GM12872 (cell line): ENCODE results near the gene HES1.

ENCODE experiments used
- CTCF ChIP-seq: IDR thresholded peaks from 3 replicates; pipeline ENCODE4 v1.5.1; 2011; ENCODE audit warnings: low read depth, mild to moderate bottlenecking, low read length, moderate library complexity; ENCODE audit not compliant: insufficient read depth

HES1 gene

GRCh38 chr3:194092881-194093301, 43.1 kb upstream of the HES1 start:
- no peak for TF ChIP-seq CTCF

- TF ChIP-seq CTCF = no peak
Measured at GRCh38 chr3:194093842-194094241, 42.1 kb upstream of the HES1 start.

- TF ChIP-seq CTCF = no peak
Measured at GRCh38 chr3:194095464-194095863, 40.5 kb upstream of the HES1 start.

GRCh38 chr3:194095902-194096301, 40.0 kb upstream of the HES1 start:
- TF ChIP-seq CTCF = no peak

GRCh38 chr3:194097141-194097882, 38.6 kb upstream of the HES1 start:
- no peak for TF ChIP-seq CTCF

GRCh38 chr3:194098081-194098842, 37.7 kb upstream of the HES1 start:
- TF ChIP-seq CTCF = no peak

- TF ChIP-seq CTCF = no peak
Measured at GRCh38 chr3:194098843-194099183, 37.1 kb upstream of the HES1 start.
